ENCODE results near the gene DENND1B.
"Not testable (repeated sequence)": the region's sequence is repeated elsewhere in the genome, so short reads cannot be mapped to it uniquely, and the experiment has no call there.

DENND1B gene

DNA sequence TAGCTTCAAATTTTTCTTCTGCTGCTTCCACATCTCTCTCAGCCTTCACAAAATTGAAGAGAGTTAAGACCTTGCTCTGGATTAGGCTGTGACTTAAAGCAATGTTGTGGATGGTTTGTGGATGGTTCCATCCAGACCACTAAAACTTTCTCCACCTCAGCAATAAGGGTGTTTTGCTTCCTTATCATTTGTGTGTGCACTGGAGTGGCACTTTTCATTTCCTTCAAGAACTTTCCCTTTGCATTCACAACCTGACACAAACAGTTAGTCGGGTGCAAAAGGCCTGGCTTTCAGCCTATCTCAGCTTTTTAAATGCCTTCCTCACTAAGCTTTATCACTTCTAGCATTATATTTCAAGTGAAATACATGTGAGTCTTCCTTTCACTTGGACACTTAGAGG is 30.3 kb downstream of the DENND1B start:
- no peak for DNase-seq (ENCODE audit: low read depth)

DNA sequence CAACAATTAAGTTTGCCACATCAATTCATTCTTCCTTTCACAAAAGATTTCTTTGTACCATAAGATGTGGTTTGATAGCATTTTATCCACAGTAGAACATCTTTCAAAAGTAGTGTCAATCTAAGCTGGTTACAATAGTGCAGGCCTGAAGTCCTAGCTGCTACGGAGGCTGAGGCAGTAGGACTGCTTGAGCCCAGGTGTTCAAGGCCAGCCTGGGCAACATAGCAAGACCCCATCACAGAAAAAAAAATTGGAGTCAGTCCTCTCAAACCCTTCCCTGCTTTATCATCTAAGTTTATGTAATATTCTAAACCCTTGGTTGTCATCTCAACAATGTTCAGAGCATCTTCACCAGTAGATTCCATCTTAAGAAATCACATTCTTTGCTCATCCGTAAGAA is 31.7 kb downstream of the DENND1B start:
- no peak for DNase-seq (ENCODE audit: low read depth)

GRCh38 chr1:197740992-197741391 is 34.3 kb downstream of the DENND1B start:
- DNase-seq (ENCODE audit: low read depth) = no peak

DNA sequence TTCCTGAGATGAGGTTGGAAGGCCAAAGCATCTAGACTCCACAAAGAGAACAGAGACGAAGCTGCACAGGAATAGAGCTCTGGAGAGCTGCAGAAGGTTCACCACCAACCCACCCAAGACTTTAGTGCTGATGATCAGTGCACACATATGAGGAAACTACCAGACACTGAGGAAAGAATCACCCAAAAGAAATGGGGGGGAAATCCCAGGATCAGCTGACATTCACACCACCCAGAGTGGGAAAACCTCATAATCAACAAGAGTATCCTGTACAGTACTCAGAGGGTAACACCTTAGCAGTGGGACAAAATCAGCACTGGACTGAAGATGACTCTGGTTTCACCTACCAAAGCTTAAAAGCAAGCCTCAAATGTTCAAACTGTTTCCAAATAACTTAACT is 36.4 kb downstream of the DENND1B start:
- no peak for DNase-seq (ENCODE audit: low read depth)

DNA sequence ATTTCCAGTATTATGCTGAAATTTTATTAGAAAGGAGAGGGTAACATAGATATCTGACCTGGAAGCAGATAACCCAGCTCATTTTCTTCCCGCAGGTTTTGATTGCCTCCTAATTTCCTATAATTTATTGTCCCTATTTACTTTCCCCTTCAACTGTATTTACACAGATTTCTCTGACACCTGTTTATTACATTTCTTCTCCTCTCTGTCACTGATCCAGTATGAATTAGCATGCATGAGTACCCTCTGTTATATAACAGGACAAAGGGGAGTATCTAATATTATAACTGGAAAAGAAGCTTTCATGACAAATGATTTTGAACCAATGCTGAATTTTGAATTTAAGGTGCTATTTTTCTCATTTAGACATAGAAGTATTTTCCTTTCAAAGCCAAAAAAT is 37.4 kb downstream of the DENND1B start:
- no peak for DNase-seq (ENCODE audit: low read depth)

DNA sequence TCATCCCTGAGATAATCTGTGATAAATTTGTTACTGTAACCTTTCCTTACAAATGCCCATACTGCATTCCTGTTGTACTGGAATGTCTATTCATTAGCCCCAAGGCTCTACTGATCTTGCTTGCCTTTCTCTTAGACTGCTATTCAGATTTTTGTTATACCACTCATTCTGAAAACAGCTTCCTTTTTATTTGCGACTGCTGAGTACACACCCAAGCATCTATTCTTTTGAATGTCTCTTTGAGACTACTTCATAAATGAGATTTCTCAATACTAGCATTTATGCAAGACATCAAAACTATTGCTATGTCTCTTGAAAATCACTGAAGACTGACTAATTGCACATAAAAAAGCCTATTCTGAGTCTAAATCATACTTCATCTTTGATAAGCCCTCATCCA is 38.6 kb downstream of the DENND1B start:
- DNase-seq (ENCODE audit: low read depth) = peak; percentile 57

GRCh38 chr1:197735461-197735860 is 39.8 kb downstream of the DENND1B start:
- no peak for DNase-seq (ENCODE audit: low read depth)

DNA sequence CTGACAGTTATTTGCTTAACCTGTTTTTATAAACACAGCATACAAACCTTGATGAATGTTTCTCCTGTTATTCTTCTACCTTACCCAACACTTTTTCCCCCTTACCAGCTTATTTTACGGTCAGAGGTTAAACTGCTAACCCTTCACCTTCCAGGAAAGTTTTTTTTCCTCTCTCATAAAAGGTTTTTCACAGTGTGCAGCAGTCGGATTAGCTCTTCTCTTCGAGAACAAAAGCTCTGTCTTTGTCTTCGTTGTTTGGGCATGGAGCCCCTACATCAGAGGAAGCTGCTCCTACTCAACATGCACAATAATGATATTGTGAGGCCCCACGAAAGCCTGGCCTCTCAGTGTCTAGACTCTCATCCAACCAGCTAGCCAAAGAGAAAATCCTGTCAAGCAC is 42.0 kb downstream of the DENND1B start:
- DNase-seq (ENCODE audit: low read depth) = no peak

DNA sequence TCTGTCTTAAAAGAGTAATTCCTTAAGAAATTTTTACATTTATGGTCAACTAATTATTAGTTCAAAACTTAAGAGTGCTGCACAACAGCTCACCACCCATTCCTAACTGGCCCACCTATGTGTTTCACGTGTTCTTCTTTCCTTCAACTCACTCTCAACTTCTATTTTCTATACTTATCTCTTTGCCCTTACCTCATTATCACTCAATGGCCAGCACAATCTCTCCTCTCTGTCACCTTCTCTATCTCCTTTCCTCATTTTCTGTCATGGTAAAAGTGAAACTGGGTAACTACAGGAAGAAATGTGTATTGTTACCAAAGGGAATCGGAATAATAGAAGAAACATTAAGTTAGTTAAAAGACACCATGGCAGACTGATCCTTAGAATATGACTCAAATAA is 43.1 kb downstream of the DENND1B start:
- DNase-seq (ENCODE audit: low read depth) = no peak

- DNase-seq (ENCODE audit: low read depth) = no peak
Measured at GRCh38 chr1:197731449-197731848, 43.8 kb downstream of the DENND1B start.

DNA sequence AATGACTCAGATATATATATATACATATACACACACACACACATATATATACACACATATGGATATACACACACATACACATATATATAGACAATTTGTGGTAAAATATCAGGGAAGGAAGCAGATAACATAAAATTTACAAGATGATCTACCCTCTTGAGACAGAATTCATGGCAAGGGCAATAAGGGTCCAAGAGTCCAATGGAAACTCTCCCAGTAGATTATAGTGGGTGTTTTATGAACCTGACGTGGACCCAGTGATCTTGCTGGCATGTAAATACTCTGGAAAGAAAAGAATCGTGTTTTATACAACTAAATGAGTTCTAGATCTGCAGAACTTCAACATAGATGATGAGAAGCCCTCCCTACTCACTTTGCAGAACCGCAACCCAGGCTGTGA is 49.3 kb downstream of the DENND1B start:
- no peak for DNase-seq (ENCODE audit: low read depth)

GRCh38 chr1:197725044-197725443 is 50.2 kb downstream of the DENND1B start:
- peak; percentile 21 for DNase-seq (ENCODE audit: low read depth)

DNA sequence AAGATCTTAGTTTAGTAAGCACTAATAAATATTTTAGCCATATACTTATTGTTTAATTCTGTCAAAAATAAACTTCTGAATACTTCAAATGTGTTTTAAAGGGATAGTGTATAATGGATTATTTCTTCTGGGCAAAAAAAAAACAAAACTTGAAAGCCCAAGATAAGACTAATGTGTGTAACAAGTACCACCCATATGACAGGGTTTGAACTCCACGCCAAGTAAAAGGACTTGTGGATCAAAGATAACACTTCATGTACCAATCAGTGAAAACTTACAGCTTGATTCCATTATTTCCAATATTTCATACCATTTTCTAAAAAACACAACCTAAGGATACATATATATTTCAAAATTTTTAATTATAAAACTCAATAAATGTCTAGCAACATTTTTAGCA is 59.5 kb downstream of the DENND1B start:
- DNase-seq (ENCODE audit: low read depth) = no peak

DNA sequence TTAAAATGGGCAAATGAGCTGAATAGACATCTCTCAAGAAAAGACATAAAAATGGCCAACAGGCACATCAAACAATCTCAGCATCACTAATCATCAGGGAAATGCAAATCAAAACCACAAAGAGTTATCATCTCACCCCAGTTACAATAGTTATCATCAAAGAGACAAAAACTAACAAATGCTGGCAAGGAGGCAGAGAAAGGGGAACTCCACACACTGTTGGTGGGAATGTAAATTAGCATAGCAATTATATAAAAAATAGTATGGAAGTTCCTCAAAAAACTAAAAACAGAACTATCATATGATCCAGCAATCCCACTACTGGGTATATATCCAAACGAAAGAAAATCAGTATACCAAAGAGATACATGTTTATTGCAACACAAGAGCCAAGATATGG is 68.7 kb downstream of the DENND1B start:
- no peak for DNase-seq (ENCODE audit: low read depth)

DNA sequence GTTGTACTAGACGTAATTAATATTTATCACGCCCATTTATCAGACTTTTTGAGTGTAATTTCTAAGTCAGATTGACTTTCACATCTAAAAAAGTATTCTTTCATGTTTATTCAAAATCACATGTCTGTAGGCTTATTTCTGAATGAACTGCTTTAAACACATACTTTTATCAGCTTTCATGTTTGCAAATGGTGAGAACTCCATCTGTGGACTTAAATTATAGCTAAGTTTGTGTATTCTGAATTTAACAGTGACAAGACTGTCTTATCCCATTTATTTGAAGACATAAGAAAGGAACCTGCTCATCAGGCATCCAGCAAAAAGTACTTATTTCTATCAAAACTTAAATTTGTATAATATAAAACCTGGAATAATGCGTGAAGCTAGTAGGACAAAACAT is 69.3 kb downstream of the DENND1B start:
- no peak for DNase-seq (ENCODE audit: low read depth)

DNA sequence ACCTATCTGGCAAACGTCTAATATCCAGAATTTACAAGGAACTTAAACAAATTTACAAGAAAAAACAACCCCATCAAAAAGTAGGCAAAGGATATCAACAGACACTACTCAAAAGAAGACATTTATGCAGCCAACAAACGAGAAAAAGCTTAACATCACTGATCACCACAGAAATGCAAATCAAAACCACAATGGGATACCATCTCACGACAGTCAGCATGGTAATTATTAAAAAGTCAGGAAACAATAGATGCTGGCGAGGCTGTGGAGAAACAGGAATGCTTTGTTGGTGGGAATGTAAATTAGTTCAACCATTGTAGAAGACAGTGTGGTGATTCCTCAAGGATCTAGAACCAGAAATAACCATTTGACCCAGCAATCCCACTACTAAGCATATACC is 74.6 kb downstream of the DENND1B start:
- DNase-seq (ENCODE audit: low read depth) = not testable (repeated sequence)

- no peak for DNase-seq (ENCODE audit: low read depth)
Measured at GRCh38 chr1:197696372-197696771, 78.9 kb downstream of the DENND1B start.

DNA sequence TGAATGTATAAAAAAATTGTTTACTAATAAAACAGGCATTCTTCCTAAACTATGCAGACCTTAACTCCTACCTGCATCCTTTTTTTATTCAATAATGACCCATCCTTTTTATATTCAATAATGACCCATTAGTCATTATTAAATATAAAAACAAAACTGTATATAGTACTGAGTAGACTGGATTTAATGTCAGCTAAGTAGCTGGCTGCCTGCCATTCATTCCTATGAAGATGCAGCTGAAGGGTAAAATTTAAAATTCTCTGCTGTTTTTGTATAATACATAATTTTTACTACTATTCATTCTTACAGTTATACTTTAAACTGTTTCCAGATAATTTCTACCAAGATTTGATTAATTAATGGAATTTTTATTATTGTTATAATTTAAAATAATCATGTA is 79.3 kb downstream of the DENND1B start:
- peak; percentile 2 for DNase-seq (ENCODE audit: low read depth)

- DNase-seq (ENCODE audit: low read depth) = peak; percentile 4
Measured at GRCh38 chr1:197692965-197693364, 82.3 kb downstream of the DENND1B start.

- no peak for DNase-seq (ENCODE audit: low read depth)
Measured at GRCh38 chr1:197691816-197692215, 83.5 kb downstream of the DENND1B start.

- no peak for DNase-seq (ENCODE audit: low read depth)
Measured at GRCh38 chr1:197690074-197690473, 85.2 kb downstream of the DENND1B start.

DNA sequence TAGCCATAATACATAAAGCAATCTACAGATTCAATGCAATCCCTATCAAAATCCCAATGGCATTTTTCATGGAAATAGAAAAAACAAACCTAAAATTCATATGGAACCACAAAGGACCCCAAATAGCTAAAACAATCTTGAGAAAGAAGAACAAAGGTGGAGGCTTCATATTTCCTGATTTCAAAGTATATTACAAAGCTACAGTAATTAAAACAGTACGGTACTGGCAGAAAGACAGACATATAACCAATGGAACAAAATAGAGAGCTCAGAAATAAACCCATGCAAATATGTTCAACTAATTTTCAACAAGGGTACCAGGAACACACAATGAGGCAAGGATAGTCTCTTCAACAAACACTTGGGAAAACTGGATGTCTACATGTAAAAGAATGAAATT is 87.0 kb downstream of the DENND1B start:
- DNase-seq (ENCODE audit: low read depth) = no peak

- DNase-seq (ENCODE audit: low read depth) = no peak
Measured at GRCh38 chr1:197686702-197687355, 88.5 kb downstream of the DENND1B start.

DNA sequence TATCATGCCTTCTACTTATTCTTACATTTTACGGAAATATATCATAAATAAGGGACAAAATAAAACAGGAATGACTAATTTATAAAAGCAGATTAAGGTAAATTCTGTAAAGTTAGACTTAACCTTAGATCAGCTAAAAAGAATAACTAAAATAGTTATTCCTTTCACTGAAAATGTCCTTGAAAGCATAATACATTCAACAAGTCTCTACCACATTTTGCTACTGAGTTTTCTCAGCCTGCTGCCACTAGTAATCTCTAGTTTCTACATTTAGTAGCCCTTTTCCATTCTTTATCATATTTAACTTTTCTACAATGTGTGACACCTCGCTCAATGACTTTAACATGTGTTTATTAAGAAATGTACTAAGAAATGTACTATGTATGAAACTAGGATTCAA is 89.0 kb downstream of the DENND1B start:
- DNase-seq (ENCODE audit: low read depth) = no peak

GRCh38 chr1:197685785-197686184 is 89.5 kb downstream of the DENND1B start:
- no peak for DNase-seq (ENCODE audit: low read depth)

Measured in fibroblast of gingiva (primary cell).